Measurements from ENCODE around the gene KIF11.
"Not testable (repeated sequence)": the region's sequence is repeated elsewhere in the genome, so short reads cannot be mapped to it uniquely, and the experiment has no call there.

KIF11 gene

GRCh38 chr10:92591550-92592022 is 1.3 kb upstream of the KIF11 start:
- DNase-seq (ENCODE audit: low read depth), result peak; percentile 79

- DNase-seq (ENCODE audit: low read depth), result no peak
These were observed 974 bp downstream of the KIF11 start for GRCh38 chr10:92593619-92594588.

GRCh38 chr10:92595505-92595904 is 2.6 kb downstream of the KIF11 start:
- DNase-seq (ENCODE audit: low read depth), result no peak

- no peak for DNase-seq (ENCODE audit: low read depth)
These were observed 5.4 kb downstream of the KIF11 start for GRCh38 chr10:92598321-92598720.

GRCh38 chr10:92604841-92605240 is 11.9 kb downstream of the KIF11 start:
- DNase-seq (ENCODE audit: low read depth), result no peak

- DNase-seq (ENCODE audit: low read depth), result no peak
These were observed 22.6 kb downstream of the KIF11 start for GRCh38 chr10:92615515-92615914.

GRCh38 chr10:92619368-92619767 is 26.4 kb downstream of the KIF11 start:
- DNase-seq (ENCODE audit: low read depth), result no peak

- DNase-seq (ENCODE audit: low read depth), result no peak
These were observed 35.0 kb downstream of the KIF11 start for GRCh38 chr10:92627845-92628480.

GRCh38 chr10:92629945-92630344 is 37.0 kb downstream of the KIF11 start:
- no peak for DNase-seq (ENCODE audit: low read depth)

- no peak for DNase-seq (ENCODE audit: low read depth)
These were observed 45.1 kb downstream of the KIF11 start for GRCh38 chr10:92638037-92638436.

GRCh38 chr10:92640107-92640506 is 47.2 kb downstream of the KIF11 start:
- no peak for DNase-seq (ENCODE audit: low read depth)

GRCh38 chr10:92641492-92641891 is 48.6 kb downstream of the KIF11 start:
- DNase-seq (ENCODE audit: low read depth), result no peak

GRCh38 chr10:92644921-92645320 is 52.0 kb downstream of the KIF11 start:
- DNase-seq (ENCODE audit: low read depth), result no peak

GRCh38 chr10:92650864-92651263 is 57.9 kb downstream of the KIF11 start:
- not testable (repeated sequence) for DNase-seq (ENCODE audit: low read depth)

GRCh38 chr10:92655426-92655825 is 62.5 kb downstream of the KIF11 start:
- no peak for DNase-seq (ENCODE audit: low read depth)

GRCh38 chr10:92656266-92656961 is 63.5 kb downstream of the KIF11 start:
- no peak for DNase-seq (ENCODE audit: low read depth)

GRCh38 chr10:92657024-92657423 is 64.1 kb downstream of the KIF11 start:
- DNase-seq (ENCODE audit: low read depth), result no peak

GRCh38 chr10:92662848-92663247 is 69.9 kb downstream of the KIF11 start:
- no peak for DNase-seq (ENCODE audit: low read depth)

GRCh38 chr10:92664322-92664721 is 71.4 kb downstream of the KIF11 start:
- no peak for DNase-seq (ENCODE audit: low read depth)

GRCh38 chr10:92667078-92667477 is 74.1 kb downstream of the KIF11 start:
- DNase-seq (ENCODE audit: low read depth), result no peak

GRCh38 chr10:92677708-92678107 is 84.8 kb downstream of the KIF11 start:
- DNase-seq (ENCODE audit: low read depth), result no peak

- no peak for DNase-seq (ENCODE audit: low read depth)
These were observed 85.3 kb downstream of the KIF11 start for GRCh38 chr10:92678206-92678605.

All from stimulated activated CD8-positive, alpha-beta memory T cell treated with anti-CD3 and anti-CD28 coated beads, Interleukin-15, amount 100 ng/mL, for 24 hours (primary cell).